Activated effector memory CD4-positive, alpha-beta T cell treated with Interleukin-2 at 50 U/mL for 16 hours (primary cell): ENCODE results near the gene BCAS3.

Experiments
- DNase-seq: peaks from one replicate; pipeline ENCODE4 v3.0.0-alpha.2; 2020

Gene BCAS3

DNA sequence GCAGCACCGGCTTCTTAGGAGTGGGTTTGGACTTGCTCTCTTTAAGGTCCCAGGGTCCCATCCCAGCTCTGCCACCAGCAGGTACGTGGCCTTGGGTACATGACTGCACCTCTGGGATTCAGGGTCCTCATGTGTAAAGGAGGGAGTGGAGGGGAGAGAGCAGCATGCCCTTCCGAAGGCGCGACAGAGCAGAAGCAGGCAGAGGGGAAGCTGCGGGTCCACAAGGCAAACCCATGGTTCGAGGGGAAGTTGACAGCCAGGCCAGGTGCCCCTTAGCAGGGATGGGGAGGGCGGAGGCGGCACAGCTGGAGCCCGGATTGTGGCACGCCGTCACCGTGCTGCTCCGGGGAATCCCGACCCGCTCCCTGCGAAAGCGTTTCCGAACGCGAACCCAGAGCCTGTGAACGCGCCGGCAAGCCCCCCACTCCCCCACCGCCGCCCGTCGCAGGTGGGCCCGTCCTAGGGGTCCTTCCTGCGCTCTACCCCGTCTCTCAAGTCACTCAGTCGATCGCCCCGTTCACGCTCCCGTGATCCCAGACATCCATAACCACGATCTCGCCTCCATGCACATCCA lies 717.8 kb downstream of the BCAS3 start:
- no peak for DNase-seq

DNA sequence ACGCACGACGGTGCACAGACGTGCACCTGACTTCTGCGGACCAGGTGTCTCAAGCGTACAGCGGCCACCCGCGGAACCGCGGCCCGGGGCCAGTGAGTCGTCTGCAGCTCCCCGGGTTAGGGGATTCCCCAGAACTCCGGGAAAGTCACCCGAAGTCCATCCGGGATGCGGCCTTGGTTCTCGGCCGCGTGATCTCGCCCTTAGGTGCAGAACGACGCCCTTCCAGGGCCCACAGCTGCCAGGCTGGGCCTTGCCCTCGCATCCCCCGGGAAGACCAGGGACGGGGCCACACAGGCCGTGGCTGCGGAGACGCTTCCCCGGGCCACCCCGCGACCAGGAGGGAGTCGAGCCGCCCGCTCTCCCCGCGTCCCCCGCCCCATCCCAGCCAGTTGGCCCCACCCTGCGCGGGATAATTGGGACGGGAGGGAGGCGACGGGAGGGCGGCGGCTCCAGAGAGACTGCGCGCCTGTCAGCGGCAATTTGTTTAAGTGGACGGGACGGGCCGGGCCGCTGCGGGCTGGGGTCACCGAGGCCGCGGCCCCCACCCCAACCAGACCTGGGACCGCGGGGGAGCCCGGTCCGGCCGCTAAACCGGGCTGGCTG lies 718.4 kb downstream of the BCAS3 start:
- DNase-seq: no peak

DNA sequence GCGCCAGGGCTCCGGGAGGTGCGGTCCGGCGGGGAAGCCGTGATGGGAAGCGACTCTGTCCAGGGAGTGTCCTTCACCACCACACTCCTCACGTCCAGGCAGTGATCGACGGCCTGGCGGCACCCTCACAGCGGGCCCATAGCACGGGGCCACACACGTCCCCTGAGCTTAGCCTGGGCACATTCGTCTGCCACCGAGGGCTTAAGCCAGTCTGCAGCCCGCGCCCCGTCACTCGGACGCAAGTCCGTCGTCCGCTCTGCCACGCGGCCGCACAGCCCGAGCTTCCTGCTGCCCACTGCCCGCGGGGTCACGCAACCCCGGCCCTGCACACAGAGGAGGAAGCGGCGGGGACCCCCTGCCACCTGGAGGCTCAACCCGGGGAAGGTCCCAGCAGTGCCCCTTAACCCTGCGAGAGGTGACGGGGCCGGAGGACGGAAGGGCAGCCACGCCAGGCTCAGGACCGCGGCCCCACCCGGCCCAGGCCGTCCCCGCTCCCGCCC lies 719.0 kb downstream of the BCAS3 start:
- no peak for DNase-seq

DNA sequence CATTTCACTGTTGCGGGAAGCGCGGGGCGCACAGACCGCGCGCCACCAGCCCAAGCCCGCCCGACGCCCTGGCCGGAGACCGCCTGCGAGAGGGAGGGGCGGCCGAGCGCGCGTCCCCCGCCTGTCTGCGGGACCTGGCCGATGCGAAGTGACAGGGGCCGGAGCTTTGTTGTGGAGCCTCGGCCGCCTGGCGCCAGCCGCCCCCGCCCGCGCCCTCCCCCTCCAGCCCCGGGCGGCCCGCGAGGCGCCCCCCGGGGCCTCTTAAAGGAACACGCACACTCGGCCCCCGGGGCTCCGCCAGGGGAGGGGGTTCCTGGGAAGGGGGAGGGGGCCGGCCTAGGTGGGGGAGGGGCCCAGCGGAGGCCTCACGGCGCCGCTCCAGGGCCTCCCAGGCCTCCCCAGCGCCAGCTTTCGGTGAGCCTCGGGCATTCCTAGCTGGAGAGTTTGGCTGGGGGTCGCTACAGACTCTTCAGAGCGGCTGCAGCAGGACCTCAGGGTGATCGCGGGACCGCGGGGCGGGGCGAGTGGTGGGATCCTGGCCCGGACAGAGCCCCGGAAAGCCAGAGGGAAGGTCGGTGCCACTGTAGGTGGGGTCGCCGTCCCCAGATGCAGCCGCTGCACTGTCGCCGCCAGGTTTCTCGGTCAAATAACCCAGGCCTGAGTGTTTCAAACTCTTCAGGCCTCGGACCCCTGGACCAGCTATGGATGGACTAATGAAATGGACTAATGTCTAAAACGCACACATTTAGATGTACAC lies 719.6 kb downstream of the BCAS3 start:
- no peak for DNase-seq

DNA sequence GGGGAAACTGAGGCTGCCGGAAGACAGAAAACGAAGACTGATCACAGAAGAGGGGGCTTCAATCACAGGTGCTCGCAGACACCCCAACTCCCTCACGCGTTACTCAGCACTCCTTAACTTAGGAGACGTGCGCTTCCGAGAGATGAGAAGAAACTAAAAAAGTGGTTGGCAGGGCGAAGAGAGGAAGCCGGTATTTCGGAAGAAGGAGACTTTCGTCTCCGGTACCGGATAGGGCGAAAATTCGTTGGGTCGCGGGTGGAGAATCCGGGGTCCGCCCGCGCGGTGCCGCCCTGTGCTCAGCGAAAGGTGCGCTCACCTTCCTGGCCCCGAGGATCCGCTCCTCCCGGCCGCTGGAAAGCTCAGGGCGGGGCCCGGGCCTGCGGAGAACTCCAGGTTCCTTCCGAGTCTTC lies 721.1 kb downstream of the BCAS3 start:
- no peak for DNase-seq

DNA sequence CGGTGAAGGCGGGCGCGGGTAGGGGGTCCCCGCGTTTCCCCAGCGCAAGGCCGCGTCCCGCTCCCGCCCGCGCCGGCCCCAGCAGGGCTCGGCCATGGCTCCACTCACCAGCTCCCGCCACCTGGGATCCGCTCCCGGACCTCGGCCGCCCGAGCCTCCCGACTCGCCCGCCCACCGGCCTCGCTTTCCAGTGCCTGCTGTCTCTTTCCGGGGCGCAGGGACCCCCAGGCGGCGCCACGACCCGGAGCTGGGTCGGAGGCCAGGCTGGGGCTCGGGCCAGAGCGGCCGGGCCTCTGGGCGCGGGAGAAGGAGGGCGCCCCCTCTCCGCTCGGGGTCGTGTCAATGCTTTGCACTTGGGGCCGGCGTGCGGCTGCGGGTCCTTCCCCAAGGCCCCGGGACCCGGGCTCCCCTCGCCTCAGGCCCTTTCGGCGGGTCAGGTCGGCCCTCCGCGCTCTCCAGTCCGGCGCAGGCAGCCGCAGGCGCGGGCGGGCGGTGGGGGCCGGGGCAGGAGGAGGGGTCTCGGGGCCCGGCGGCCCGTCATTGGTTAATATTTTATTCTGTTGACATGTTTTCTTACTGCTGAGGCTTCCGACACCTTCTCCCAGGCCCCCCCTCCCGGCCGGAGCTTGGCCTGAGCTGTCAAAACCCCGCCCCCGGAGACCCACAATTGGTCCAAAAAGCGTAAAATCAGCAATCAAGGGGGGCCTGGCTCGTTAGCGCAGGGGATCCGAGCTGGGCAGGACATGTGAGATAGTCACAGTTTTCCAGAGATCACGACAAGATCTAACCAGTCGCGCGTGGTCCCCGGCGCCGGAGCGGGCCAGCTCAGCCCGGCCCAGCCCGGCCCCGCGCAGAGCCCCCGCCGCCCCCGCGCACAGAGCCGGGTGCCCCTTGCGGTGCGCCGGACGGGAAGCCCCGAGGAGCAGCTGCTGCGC lies 721.7 kb downstream of the BCAS3 start, which contains the start of gene TBX2:
Gene TBX2, plus strand, starts transcription at position 713 of the 935 bp plus-strand sequence. CDS start 334 bp downstream, outside the sequence.
- DNase-seq: no peak

DNA sequence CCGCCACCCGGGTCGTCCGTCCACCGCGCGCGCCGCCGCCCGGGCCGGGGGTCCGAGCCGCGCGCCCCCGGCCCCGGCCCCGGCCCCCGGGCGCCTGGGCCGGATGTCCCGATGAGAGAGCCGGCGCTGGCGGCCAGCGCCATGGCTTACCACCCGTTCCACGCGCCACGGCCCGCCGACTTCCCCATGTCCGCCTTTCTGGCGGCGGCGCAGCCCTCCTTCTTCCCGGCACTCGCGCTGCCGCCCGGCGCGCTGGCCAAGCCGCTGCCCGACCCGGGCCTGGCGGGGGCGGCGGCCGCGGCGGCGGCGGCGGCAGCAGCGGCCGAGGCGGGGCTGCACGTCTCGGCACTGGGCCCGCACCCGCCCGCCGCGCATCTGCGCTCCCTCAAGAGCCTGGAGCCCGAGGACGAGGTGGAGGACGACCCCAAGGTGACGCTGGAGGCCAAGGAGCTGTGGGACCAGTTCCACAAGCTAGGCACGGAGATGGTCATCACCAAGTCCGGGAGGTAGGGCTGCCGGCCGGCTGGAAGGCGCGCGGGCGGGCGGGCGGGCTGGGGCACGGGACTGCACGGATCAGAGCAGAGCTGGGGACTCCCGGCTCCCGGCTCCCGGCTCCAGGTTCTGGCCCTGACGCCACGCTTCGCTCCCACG lies 722.5 kb downstream of the BCAS3 start:
- no peak for DNase-seq

DNA sequence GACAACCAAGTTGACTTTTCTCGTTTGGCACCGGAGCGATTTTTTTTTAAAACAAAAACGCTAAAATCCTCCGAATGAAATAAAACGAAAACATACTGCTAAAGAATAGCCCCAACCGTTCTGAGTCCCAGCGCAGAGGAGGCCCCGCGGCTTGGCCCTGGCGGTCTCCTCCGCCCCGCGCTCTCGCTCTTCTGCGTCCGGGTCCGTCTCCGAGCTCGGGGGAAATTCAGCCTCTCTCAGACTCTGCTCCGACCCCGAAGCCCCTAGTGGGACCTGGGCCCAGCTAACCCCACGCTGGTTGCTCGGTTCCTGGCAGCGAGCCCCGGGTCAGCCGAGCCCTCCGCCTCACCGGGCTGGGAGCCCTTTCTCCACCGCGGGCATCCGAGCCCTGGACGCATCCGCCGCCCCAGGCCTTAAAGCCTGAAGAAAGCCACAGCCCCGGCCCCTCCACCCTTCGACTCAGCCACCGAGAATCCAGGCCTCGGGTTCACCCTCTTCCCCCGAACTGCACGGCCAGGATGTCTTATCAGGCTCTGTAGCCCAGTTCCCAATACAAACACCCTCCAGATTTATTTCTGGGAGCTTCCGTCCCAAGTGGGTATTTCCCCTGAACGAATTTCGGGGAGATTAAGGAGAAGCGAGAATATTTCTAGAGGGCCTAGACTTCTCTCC lies 723.2 kb downstream of the BCAS3 start:
- DNase-seq: no peak

DNA sequence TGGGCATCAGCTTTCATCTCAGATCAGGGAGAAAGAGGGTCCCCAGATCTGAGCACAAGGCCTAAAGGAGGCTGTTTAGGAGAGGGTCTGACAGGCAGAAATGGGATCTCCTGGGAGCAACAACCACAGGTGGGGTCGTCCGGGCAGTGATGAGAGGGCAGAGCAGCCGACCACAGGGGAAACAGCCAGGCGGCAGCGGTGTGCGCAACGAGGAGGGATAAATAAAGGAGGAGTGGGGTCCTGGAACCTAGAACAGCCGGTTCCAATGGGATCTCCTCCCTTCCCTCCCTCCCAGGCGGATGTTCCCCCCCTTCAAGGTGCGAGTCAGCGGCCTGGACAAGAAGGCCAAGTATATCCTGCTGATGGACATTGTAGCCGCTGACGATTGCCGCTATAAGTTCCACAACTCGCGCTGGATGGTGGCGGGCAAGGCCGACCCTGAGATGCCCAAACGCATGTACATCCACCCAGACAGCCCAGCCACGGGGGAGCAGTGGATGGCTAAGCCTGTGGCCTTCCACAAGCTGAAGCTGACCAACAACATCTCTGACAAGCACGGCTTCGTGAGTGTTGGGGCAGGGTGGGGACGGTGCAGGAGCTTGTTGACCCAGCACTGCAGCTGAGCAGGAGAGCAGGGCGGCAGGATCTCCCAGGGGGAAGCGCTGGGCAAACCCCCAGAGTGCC lies 723.9 kb downstream of the BCAS3 start:
- DNase-seq: no peak

DNA sequence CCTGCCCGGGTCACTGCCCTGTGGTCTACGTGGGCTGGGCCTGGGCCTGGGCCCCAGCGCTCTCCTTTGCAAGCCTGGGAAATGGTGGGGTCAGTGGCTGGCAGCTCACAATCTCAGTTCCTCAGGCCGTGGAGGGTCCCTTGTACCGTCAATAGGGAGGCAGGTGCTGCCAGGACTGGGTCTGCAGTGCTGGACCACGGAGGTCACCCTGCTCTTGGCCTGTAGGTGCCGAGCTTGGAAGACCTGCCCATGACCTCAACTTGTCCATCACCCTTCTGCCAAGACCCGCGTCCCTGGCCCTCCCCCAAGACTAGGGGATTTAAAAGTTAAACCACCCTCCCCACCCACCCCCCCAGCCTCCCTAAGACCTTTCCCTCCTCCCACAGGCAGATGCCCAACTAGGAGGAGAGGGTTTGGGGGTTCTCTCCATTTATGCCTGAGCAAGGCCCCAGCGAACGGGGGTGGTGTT lies 724.5 kb downstream of the BCAS3 start:
- DNase-seq: no peak

DNA sequence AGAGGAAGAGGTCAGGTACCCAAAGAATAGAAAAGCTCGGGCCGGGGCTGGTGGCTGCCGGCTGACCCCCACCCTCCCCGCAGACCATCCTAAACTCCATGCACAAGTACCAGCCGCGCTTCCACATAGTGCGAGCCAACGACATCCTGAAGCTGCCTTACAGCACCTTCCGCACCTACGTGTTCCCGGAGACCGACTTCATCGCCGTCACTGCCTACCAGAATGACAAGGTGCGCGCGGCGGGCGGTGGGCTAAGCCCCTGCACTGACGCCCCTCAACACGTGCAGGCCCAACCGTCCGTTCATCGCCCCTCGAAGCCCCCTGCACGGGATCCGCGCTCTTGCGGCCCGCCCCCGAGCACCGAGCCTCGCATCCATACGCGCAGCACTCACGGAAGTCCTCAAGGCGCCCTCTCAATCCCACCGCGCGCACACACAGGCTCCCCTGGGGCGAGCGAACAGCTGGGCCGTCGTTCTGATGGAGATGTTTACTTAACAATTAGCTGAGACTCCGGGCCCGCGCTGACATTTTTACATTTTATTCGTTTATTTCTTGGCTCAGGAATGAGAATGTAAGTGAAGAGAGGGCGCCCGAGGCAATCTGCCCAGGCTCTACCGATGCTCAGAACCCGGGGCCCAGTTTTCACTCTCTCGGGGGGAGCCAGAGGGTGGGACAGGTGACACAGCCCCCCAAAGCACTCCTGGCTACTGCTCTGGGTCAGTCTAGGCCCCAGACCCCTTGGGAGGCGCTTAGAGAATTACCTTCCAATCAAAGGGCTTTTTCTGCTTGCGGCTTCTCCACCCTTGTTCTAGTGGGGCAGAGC lies 725.5 kb downstream of the BCAS3 start:
- no peak for DNase-seq

DNA sequence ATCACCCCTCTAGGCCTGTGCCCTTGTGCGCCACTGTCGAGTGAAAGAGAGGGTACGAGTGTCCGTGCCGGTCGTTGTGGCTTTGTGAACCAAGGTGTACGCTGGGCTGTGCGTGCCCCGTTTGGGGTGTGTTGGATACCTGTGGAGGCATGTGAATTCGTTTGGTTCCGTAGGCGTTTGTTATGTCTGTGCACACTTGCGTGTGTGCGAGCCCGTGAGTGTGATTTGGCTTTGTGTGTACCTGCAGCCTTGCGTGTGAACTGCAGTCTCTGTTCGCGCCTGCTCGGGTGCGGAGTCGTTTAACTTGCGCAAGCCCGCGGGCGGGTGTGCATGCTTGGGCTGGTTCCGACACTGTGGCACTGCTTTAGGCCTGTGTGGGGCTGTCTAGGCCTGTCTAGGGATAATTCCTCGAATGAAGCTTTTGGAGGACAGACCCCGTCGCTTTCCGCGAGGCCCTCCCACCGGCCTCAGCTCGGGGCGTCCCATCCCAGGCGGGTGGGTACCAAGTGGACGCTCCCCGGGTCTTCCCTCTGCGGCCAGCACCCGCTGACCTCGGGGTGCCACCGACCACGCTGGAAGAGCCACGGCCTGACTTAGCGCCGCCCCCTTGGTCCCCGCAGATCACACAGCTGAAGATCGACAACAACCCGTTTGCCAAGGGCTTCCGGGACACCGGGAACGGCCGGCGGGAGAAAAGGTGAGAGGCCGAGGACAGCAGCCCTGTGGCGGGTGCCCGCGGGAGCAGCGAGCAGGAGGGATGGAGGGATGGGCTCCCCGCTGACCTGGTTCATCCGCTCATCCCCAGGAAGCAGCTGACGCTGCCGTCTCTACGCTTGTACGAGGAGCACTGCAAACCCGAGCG lies 726.4 kb downstream of the BCAS3 start:
- no peak for DNase-seq

DNA sequence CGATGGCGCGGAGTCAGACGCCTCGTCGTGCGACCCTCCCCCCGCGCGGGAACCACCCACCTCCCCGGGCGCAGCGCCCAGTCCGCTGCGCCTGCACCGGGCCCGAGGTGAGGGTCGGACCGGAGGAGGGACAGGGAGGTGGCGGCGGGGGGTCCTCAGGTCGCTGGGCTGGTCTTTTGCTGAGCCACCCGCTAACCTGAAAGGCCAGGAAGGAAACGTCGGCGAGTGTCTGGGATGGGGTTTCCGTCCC lies 726.9 kb downstream of the BCAS3 start:
- DNase-seq: no peak

DNA sequence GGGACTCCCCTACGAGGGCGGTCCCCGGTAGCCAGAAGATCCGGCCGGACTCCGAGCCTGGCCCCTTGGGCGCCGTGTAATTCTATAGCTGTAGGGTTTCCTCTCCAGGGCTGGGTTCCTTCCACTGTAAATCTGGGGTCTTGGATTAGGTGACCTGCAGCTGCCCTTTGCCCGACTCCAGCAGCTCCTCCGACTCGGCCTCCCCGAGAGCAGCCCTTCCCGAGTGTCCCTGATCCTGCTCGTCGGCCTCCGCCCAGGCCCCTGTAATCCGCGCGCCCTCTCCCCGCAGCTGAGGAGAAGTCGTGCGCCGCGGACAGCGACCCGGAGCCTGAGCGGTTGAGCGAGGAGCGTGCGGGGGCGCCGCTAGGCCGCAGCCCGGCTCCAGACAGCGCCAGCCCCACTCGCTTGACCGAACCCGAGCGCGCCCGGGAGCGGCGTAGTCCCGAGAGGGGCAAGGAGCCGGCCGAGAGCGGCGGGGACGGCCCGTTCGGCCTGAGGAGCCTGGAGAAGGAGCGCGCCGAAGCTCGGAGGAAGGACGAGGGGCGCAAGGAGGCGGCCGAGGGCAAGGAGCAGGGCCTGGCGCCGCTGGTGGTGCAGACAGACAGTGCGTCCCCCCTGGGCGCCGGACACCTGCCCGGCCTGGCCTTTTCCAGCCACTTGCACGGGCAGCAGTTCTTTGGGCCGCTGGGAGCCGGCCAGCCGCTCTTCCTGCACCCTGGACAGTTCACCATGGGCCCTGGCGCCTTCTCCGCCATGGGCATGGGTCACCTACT lies 727.4 kb downstream of the BCAS3 start:
- DNase-seq: no peak

DNA sequence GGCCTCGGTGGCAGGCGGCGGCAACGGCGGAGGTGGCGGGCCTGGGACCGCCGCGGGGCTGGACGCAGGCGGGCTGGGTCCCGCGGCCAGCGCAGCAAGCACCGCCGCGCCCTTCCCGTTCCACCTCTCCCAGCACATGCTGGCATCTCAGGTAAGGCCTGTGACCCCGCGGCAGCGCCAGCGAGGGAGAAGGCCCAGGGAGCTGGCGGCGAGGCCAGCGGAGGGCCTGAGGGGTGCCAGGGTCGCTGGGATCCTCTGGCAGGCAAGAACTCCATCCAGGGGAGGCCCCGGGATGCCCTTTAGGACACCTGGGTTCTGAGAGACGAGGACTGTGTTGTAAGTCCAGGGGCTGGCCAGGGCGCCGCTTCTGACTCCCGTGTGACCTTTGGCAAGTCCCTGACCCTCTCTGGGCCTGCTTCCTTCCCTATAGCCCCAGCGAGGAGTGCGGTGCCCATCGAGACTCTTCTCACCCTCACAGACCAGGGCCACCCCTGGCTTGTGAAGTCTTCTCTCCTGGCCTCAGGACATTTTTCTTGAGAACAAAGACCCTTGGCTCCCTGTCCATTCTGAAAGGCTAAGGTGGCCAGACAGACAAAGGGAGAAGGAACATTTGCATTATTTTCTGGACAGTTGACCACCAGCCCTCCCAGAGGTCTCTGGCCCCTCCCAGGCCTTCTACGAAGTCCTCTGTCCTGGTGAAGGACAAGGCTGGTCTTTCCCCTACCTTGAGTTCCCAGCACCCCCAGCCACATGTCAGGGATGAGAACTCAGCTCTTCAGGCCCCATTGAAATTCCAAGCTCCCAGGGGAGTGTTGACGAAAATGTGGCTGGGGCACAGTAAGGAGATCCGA lies 728.3 kb downstream of the BCAS3 start:
- no peak for DNase-seq

DNA sequence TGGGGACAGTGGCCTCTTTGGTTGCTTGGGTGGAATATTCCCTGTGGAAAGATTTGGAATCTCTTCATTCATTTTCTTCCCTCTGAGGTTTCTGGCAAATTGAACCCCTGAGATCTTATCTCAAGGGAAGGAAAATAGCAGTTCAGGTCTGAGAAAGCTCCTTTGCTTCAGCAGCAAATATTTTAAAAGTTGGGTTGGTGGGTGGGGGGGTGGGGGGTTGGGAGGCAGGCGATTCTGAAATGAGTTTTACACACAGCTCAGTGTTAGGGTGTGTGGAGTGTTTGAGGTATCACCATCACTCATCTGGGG lies 728.8 kb downstream of the BCAS3 start:
- no peak for DNase-seq

DNA sequence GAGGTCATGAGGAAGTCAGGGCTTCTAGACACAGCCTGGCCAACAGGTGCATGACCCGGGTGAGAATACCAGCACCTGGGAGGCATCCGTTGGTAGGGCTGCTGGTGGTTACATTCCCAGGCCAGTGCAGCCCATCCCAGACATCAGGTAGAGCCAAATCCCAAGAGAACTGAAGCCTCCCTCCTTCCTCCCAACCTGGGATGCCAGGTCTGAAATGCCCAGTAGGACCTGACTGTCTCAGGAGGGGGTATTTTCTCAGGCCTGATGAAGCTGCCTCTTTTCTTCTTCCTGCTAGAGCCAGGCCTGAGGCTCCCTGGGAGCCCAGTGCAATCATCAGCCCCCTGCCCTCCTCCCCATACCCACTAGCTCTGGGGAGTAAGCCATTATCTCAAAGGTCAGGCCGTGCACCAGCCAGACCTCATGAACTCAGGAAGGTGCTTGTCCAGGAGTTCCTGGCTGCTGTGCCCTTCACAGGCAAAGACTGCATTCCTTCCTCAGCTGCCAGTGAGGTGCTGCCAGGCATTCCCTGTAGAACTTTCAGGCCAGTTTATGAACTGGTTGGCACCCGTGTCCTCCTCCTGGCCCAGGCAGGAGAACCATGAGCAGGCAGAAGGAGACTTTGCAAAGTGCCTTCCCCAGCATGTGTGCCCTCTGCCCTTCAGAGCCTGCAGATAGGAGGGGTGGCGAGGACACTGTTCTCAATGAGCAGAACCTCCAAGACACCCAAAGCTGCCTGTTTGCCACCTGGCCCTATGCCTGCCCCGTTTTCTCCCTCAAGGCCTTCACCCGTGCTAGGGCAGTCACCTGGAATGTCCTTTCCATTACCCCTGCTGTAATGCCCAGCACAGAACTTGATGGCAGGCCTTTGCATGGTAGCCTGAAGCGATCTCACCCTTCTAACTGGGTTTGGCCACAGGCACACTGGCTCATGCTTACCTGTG lies 729.6 kb downstream of the BCAS3 start:
- DNase-seq: no peak
